TTC549 (cell line): Measurements from ENCODE around the gene FECH.
"Not testable (repeated sequence)": the region's sequence is repeated elsewhere in the genome, so short reads cannot be mapped to it uniquely, and the experiment has no call there.

ENCODE experiments used
- FAIRE-seq: peaks from 2 replicates; lab custom pipeline; 2012; peaks lifted over from hg19 to GRCh38; lab: Jason Lieb, UNC

The FECH gene, protein sequence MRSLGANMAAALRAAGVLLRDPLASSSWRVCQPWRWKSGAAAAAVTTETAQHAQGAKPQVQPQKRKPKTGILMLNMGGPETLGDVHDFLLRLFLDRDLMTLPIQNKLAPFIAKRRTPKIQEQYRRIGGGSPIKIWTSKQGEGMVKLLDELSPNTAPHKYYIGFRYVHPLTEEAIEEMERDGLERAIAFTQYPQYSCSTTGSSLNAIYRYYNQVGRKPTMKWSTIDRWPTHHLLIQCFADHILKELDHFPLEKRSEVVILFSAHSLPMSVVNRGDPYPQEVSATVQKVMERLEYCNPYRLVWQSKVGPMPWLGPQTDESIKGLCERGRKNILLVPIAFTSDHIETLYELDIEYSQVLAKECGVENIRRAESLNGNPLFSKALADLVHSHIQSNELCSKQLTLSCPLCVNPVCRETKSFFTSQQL

DNA sequence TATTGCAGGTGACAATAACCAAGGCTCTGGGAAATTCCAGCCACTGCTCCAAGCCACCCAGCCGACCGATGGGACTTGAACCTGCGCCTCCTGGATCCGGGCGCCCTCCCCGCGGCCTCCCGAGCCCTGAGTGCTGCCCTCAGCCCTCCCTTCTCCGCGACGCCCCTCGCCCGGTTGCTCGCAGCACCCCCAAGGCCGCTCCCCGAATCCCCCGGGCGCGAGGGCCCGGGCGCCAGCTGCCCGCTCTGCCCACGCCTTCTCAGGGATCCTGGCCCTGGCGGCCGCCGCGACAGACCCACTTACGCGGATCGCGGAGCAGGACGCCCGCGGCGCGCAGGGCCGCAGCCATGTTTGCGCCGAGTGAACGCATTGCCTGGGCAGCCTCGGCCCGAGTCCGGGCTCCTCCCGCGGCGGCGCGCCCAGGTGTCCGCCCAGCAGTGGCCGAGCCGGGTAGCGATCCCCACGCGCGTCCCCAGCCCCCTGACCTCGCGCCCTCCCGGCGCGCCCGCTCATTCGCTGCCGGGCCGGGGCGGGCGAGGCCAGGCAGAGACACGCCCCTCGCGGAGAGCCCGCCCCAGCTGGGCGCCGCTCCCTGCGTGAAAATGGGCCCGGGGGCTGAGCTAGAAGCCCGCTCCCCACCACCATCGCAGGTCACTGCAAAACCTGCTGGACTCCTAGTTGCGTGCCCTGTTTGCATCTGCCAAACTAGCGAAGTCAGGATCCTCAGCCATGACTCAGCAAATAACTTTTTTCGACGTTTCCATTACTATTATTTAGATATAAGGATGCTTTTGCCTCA is at the start of gene FECH:
Gene FECH (minus strand): TSS at position 452 of the 799 bp plus-strand sequence. CDS start 82 bp downstream, at position 370.
- FAIRE-seq, result no peak

DNA sequence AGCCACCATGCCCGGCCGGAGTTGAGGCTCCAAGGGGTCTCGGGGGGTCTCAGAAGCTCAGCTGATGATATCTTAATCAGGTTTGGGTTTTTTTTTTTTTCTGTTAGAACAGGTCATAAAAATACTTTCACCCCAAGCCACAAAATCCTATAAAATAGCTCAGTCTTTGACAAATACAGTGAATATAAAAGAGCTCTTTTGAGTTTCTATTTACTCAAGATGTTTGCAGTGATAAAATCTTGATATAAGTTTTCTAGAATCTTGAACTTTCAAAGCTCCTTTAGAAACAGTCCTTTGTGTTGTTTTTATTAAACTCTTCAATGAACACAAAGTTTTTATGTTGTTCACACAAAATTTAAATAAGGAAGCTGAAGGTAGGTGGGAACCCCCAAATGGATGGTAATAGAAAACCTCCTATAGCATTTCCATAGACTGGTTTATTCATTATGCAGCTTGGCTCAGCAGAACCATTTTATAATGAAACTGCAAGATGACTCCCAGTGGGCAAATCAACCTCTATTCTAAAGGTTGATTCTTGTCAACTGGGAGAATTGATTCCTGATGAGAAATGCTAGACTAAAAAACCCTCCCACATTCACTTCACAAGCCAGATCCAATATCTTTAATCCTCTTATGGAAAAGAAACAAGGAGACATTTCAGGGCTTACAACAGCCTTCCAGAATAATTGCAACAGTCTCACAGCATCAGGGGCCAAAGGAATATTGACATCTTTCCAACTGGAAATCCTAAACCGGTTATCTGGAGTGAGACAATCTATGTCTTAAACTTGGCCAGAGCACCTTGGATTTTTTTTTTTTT is 48.7 kb upstream of the FECH start:
- FAIRE-seq, result no peak

DNA sequence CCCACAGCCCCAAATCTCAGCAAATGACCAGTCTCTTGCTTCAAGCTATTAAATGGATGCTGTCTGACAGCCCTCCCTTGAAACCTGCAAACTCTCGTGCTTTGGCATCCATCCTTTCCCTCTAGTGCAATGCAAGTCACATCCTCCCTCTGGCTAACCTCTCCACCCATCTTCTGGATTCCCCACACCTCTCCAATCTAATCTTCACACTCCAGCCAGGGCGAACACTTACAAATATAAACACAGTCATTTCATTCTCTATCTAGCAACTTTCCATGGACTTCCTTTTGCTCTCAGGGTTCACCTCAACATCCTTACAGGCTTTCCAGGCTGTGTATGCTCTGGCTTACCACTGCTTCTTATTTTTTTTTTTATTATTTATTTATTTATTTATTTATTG is 45.2 kb upstream of the FECH start:
- no peak for FAIRE-seq

DNA sequence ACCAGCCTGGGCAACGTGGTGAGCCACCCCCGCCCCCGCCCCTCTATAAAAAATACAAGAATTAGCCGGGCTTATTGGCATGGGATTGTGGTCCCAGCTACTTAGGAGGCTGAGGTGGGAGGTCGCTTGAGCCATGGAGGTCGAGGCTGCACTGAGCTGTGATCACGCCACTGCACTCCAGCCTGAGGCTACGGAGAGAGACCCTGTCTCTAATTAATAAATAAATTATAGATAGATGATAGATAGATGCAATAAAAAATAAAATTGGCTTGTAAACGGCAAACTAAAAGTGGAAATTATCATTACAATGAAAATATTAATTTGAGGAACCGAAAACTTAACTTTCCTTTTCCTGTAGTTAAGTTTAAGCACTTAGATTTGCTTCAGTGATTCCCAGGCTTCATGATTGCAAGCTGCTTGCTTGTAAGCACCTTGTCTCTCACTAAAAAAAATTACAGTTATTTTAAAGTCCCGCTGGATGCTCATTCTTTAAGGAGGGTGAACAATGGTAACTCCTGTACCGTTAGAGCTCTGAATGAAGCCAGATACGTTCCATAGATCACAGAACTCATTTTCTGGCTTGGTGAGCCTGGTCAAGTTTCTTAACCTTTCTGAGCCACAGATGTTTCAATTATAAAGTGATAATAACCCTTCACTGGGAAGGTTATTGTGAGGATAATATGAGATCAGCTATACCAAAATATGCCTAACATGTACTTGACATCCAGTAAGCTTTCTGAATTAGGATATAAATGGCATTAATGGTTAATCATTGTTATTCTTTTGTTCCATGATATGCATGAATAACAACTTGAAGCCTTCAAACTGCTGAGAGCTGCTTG is 44.5 kb upstream of the FECH start:
- no peak for FAIRE-seq

DNA sequence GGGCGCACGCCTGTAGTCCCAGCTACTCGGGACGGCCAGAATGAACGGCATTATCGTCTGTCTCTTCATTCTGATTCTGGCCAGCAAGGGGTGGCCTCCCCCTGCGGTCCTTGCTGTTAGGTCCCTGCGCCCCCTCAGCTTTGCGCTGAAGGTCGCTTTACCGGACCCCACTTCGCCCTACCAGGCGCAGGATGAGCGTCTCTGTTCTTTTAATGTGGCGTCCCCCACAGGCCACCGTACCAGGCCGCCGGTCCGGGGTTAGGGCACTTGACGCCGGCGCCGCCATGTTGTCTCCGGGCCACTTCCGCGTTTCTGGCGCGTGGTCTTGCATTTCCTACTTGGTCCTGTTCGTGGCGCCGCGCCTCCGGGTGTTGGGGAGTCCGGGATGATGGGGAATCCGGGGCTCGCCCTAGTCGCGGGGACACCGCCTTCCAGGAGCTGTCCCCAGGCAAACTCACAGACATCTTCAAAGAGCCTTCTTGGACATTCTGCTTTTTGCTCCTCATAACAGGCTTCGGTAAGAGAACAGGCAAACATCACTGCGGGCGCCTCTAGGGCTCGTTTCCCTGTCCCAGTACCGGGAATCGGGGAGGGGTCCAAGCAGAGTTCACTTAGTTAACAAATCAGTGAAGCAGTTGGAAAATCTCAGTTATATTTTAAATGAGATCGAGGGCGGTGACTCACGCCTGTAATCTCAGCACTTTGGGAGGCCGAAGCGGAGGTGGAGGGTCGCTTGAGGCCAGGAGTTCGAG is 43.7 kb upstream of the FECH start:
- FAIRE-seq, result no peak

DNA sequence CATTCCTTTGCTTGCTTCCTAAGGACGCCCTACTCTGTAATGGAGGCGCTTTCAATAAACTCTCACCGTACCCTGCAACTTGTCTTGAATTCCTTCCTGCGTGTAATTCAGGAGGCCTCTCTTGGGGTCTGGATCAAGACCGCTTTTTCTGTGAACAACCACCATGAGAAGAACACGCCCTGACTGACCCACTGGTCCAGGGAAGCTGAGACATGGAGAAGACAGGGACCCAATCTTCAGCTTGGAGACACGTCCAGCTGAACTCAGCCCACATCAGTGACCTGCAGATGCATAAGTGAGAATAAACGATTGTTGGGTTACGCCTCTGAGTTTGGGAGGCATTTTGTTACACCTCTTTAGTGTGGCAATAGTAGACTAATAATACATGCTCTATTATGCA is 42.9 kb upstream of the FECH start:
- no peak for FAIRE-seq

DNA sequence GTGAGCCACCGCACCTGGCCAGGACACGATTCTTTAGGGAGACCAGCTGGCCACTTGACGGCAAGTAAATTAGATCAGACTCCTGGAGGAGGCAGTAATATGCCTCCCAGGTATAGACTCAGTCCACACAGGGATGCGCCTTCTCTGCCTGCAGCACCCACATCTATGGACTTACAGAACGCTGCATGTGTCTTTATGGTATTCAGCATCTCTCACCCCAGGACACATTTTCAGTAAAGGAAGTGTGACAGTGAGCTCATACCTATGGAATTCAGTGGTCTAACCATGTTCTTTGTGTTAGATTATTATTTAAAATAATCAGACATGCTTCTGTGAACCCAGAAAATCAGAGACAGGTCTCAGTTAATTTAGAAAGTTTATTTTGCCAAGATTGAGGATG is 41.0 kb upstream of the FECH start:
- FAIRE-seq, result no peak

DNA sequence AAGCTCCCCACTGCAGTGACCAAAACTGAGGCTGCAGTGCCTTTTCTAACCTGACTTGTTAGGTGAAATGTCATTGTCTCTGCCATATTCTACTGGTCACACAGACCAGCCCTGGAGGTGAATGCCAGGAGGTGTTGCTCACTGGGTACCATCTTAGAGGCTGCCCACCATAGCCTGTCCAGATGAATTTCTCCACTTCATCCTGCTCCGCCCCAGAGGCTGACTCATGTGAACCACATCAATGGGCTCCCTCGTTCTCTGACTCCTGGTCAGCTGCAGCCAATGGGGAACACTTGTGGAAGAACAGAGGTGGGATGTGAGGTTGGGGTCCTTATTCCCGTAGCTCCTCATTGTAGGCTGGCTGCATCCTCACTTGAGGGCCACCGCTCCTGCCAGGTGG is 38.5 kb upstream of the FECH start:
- FAIRE-seq, result no peak

DNA sequence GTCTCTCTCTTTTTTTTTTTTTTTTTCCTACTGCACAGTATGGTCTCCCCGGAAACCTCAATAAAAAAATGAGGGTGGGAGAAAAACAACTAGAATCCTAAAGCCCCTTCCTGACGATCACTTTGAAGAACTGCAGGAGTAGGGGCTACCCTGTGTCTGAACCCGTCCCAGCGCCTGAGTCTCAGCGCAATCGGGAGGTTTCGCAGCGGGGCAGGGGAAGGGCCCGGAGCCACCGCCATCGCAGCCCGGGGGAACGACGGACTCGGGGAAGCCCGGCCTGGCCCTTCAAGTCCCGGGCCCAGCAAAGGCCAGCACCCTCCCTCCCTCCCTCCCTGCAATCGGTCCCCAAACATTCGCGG is 34.7 kb upstream of the FECH start:
- FAIRE-seq, result no peak

DNA sequence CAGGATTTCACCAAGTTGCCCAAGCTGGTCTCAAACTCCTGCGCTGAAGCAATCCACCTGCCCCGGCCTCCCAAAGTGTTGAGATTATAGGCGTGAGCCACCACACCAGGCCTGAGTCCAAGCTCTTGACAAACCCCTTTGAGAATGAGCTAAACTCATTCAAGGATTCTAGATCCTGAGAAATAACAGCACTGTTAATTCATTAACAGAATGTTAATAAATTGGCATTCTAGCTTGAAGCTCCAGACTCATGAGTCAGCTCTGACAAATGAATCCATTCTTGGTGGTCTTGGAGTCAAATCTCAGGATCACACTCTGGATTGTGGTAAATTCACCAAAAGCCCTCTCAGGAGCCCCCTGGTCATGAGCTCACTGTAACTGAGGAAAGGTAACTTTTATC is 33.4 kb upstream of the FECH start:
- no peak for FAIRE-seq

DNA sequence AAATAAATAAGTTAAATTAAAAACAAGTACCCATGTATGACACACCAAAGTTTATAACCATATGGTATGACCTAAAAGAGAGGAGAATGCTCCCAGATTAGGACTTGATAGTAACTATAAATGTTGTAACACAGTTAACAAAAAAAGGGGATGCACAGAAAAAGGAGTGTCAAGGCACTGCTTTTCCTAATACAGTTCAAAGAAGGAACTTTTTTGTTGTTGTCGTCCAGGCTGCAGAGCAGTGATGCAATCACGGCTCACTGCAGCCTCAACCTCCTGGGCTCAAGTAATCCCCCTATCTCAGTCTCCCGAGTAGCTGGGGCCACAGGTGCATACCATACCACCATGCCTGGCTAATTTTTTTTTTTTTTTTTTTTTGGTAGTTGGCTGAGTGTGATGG is 32.4 kb upstream of the FECH start:
- FAIRE-seq, result no peak

DNA sequence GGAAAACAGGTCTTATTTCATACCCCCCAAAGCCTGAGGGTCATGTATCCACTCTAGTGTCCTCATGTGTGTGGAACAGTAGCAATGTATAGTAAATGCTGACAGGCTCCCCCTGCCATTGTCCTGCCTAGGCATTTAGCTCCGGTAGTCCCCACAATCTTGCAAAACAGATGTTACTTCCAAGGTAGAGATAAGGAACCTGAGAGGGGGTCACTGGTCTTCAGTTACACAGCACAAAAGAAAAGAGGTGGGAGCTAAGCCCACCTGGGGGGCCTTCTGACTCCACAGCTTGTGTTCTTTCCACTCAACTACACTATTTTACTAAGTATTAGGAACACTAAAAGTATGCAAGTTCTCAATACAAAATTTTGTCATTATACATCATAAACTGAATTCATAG is 17.4 kb upstream of the FECH start:
- FAIRE-seq, result no peak

DNA sequence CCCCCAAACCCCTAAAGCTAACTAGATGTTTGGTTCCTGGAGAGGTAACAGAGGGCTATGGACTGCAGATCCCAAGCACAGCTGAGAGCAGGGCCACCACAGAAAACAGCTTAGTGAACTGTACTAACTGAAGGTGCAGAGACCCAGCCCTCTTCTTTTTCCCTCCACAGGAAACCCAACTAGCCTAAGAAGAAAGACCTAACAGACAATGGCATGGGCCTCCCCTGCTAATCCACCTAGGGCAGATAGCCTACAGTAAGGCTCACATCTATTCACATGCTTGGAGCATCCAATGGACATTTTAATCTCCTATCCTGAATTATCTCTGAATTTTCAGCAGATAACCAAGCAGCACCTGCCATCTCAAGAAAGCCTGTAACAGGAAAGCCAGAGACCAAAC is 8.8 kb upstream of the FECH start:
- no peak for FAIRE-seq

DNA sequence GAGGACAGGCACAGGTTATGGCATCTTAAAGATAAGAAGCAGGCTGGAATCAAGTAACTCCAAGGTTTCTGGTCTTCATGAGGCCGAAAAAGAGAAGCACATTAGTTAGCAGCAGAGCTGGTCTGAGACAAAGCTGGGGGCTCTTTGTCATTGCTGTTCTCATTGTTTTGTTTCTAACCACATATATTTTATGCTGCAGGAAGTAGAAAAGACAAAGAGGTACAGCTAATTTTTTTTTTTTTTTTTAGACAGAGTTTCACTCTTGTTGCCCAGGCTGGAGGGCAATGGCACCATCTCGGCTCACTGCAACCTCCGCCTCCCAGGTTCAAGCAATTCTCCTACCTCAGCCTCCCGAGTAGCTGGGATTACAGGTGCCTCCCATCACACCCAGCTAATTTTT is 6.2 kb upstream of the FECH start:
- not testable (repeated sequence) for FAIRE-seq

DNA sequence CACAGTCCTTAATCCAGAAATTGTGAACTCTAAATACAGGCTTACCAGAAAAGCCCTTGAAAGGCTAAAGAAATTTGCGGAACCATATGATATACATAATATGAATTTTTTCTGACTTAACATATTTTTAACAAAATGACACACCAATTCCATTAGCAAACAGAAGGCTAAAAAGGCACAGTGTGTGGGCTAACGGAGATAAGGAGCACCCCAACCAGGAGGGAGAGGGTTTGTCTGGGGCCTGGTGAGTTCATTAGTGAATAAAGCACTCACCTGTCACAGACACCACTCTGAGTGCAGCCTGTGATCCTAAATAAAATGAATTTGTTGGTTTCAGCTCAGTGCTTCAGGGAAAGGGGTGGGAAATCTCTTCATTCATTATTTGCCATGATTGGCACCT is 2.7 kb upstream of the FECH start:
- no peak for FAIRE-seq

DNA sequence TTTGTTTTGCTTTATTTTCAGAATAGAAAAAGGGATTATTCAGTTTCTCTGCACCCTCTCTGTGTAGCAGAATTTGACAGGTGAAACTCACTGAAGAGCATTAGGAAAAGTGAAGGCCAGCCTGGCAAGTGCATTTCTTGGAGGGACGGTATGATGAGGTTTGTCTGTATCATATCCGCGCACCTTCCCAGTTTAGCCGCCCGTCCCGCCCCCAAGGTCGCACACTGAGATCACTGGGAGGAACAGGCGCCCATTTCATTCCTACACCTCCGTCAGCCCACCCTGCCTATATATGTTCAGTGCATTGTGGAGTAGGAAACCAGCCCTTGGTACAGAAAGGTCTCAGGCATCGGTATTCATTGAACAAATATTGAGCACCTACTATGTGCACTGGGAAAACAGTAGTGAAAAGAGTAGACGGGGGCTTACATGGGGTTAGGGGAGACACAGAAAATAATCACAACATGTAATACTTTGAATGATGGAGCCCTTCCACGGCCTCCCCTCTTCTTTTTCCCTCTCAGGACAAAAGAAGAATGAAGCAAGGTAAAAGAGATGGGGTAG is 678 bp upstream of the FECH start:
- no peak for FAIRE-seq

DNA sequence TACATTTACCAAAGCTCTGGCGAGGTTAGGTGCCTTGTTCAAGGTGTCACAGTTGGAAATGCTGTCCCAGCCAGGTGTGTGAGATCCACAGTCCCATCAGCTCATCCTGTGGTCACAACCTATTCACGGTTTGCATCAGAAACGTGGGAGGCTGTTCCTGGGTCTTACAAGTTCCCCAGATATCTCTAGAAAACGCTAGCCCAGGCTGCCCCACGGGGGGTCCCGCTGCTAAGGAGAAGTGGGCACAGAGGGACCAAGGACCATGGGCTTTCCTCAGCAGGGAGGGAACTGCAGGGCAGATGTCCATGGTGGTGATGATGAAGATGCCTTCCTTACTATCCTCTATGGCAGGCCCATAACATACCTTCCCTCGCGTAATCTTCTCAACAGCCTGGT is 649 bp downstream of the FECH start:
- no peak for FAIRE-seq

DNA sequence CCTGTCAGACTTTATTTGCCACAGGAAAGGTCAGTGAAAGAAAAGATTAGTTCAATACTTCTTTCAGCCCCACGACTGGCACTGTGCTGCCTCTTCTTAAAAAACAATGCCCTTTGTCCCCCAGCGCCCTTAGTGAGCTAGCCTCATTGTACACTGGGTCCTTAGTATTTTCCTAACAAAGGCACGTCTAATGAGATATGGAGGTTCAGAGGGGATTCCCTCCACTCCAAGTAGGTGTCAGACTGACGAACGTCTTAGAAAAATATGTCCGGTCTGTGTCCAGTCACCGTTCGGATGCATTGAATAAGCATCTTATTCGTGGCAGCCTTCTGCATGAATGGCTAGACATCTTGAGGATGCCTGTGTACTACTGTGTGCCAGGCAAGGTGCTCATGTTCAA is 1.1 kb downstream of the FECH start:
- no peak for FAIRE-seq

DNA sequence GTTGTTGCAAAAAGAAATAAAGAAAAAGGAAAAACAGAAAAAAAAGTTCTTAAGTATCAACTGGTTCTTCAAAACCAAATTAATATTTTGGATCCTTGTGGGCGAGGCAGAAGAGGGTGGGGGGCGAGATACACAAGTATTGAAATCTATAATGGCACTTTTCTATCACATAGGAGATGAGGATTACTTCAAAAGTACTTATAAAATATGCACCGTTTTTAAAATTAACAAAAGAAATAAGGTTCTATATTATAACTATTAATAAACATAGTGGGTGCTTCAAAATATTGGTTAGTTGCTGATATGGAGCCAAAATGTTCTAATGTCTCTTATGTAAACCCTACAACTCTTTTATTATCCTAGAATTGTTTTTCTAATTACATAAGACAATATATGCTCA is 2.1 kb downstream of the FECH start:
- no peak for FAIRE-seq

DNA sequence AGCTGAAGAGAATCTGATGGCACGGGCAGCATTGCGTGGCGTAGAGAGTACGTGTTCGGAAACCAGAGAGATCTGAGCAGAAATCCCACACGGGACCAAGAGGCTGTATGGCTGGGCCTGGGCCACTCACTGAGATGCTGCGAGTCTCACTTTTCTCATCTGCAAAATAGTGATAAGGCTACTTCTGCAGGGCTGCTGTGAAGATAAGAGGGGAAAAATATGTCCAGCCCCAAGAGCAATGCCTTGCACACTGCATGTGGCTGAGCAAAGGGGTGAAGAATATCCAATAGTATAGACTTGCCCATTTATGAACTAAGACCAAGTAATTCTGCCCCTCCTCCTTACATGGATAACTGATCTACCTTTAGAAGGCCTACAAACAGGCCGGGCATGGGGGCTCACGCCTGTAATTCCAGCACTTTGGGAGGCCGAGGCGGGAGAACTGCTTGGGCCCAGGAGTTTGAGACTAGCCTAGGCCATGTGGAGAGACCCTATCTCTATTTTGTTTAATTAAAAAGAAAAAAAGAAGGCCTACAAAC is 3.1 kb downstream of the FECH start:
- FAIRE-seq, result no peak
